WTC11 (cell line): ENCODE data around the gene PCTP.

Experiments used
- GABPB1 ChIP-seq: sonication (generic); formaldehyde crosslinking; IDR thresholded peaks from 2 replicates; pipeline ENCODE4 v1.8.1; 2023; ENCODE audit warnings: mild to moderate bottlenecking, missing genetic modification reagents
- ZNF671 ChIP-seq: fragments of 250-450 bp; sonication (Bioruptor Pico); IDR thresholded peaks from 2 replicates; pipeline ENCODE4 v1.8.0; 2021; ENCODE audit warnings: mild to moderate bottlenecking
- TF ChIP-seq, protein P1 (sequence below): fragments of 200-600 bp; IDR thresholded peaks from 2 replicates; pipeline ENCODE4 v1.8.0; 2022; ENCODE audit warnings: antibody characterized with exemption
- TF ChIP-seq, protein P2 (sequence below): sonication (generic); formaldehyde crosslinking; IDR thresholded peaks from 2 replicates; pipeline ENCODE4 v1.8.1; 2023; ENCODE audit warnings: mild to moderate bottlenecking, missing genetic modification reagents
- TF ChIP-seq, protein P3 (sequence below): sonication (generic); formaldehyde crosslinking; IDR thresholded peaks from 2 replicates; pipeline ENCODE4 v1.8.1; 2022; ENCODE audit warnings: low read depth, mild to moderate bottlenecking, moderate library complexity, missing genetic modification reagents, borderline replicate concordance
- TF ChIP-seq, protein P4 (sequence below): sonication (generic); formaldehyde crosslinking; IDR thresholded peaks from 2 replicates; pipeline ENCODE4 v1.8.1; 2022; ENCODE audit warnings: mild to moderate bottlenecking, missing genetic modification reagents, moderate library complexity, borderline replicate concordance

DNA sequence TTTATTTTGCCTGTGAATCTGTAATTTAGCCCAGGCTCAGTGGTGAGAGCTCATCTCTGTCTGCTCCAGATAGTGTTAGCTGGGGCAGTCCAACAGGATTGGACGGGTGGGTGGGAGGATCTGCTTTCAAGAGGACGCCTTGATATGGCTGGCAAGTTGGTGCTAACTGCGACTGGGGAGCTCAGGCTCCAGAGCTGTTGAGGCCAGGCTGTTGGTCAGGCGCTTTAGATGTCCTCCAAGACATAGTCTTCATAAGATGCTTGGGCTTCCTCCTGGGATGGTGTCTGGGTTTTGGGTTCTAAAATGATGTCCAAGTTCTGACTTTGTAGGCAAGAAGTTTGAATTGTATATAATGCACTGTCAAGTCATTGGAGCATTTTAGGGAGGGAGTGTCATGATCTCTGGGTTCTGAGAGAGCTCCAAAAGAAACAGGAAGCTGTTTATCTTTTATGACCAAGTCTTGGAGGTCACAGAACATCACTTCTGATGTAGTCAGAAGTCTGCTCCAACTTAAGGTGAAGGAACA, 12.8 kb upstream of the PCTP start:
- TF ChIP-seq, protein P1, sequence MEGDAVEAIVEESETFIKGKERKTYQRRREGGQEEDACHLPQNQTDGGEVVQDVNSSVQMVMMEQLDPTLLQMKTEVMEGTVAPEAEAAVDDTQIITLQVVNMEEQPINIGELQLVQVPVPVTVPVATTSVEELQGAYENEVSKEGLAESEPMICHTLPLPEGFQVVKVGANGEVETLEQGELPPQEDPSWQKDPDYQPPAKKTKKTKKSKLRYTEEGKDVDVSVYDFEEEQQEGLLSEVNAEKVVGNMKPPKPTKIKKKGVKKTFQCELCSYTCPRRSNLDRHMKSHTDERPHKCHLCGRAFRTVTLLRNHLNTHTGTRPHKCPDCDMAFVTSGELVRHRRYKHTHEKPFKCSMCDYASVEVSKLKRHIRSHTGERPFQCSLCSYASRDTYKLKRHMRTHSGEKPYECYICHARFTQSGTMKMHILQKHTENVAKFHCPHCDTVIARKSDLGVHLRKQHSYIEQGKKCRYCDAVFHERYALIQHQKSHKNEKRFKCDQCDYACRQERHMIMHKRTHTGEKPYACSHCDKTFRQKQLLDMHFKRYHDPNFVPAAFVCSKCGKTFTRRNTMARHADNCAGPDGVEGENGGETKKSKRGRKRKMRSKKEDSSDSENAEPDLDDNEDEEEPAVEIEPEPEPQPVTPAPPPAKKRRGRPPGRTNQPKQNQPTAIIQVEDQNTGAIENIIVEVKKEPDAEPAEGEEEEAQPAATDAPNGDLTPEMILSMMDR, result no peak
- TF ChIP-seq, protein P2, sequence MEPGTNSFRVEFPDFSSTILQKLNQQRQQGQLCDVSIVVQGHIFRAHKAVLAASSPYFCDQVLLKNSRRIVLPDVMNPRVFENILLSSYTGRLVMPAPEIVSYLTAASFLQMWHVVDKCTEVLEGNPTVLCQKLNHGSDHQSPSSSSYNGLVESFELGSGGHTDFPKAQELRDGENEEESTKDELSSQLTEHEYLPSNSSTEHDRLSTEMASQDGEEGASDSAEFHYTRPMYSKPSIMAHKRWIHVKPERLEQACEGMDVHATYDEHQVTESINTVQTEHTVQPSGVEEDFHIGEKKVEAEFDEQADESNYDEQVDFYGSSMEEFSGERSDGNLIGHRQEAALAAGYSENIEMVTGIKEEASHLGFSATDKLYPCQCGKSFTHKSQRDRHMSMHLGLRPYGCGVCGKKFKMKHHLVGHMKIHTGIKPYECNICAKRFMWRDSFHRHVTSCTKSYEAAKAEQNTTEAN (CRISPR knock-in tag), result no peak
- no peak for TF ChIP-seq GABPB1 (CRISPR knock-in tag)
- no peak for TF ChIP-seq ZNF671 (CRISPR knock-in tag)
- TF ChIP-seq, protein P3, sequence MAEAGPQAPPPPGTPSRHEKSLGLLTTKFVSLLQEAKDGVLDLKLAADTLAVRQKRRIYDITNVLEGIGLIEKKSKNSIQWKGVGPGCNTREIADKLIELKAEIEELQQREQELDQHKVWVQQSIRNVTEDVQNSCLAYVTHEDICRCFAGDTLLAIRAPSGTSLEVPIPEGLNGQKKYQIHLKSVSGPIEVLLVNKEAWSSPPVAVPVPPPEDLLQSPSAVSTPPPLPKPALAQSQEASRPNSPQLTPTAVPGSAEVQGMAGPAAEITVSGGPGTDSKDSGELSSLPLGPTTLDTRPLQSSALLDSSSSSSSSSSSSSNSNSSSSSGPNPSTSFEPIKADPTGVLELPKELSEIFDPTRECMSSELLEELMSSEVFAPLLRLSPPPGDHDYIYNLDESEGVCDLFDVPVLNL (CRISPR knock-in tag), result no peak
- TF ChIP-seq, protein P4, sequence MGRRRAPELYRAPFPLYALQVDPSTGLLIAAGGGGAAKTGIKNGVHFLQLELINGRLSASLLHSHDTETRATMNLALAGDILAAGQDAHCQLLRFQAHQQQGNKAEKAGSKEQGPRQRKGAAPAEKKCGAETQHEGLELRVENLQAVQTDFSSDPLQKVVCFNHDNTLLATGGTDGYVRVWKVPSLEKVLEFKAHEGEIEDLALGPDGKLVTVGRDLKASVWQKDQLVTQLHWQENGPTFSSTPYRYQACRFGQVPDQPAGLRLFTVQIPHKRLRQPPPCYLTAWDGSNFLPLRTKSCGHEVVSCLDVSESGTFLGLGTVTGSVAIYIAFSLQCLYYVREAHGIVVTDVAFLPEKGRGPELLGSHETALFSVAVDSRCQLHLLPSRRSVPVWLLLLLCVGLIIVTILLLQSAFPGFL (CRISPR knock-in tag), result no peak
